Loucy (cell line): ENCODE results near the gene TENT4B.

Experiments
- H2AFZ ChIP-seq: fragments of 200-600 bp; sonication (generic); 2 replicates; pipeline ENCODE4 v1.6.0; 2016; ENCODE audit warnings: antibody characterized with exemption, mild to moderate bottlenecking, low read length, moderate library complexity
- H3F3A ChIP-seq: fragments of 200-600 bp; 2 replicates; pipeline ENCODE4 v1.6.0; 2016; ENCODE audit warnings: antibody characterized with exemption, low read depth, mild to moderate bottlenecking
- H3K27me3 ChIP-seq: fragments of 200-600 bp; sonication (generic); 2 replicates; pipeline ENCODE4 v1.6.1; 2014; ENCODE audit warnings: low read length, mild to moderate bottlenecking; ENCODE audit not compliant: insufficient read depth, poor library complexity, severe bottlenecking
- H3K36me3 ChIP-seq: fragments of 200-600 bp; sonication (generic); 2 replicates; pipeline ENCODE4 v1.6.1; 2016; ENCODE audit warnings: low read length; ENCODE audit not compliant: insufficient read depth
- H3K4me1 ChIP-seq: fragments of 200-600 bp; sonication (generic); 2 replicates; pipeline ENCODE4 v1.5.1; 2014; ENCODE audit warnings: low read length, mild to moderate bottlenecking; ENCODE audit not compliant: insufficient read depth, poor library complexity, severe bottlenecking
- H3K4me2 ChIP-seq: fragments of 200-600 bp; sonication (generic); 2 replicates; pipeline ENCODE4 v1.6.0; 2014; ENCODE audit warnings: antibody characterized with exemption, low read length, low read depth, mild to moderate bottlenecking; ENCODE audit not compliant: poor library complexity, severe bottlenecking
- H3K4me3 ChIP-seq: fragments of 200-600 bp; sonication (generic); 2 replicates; pipeline ENCODE4 v1.5.1; 2014; ENCODE audit warnings: low read length, mild to moderate bottlenecking, mixed read lengths; ENCODE audit not compliant: poor library complexity, severe bottlenecking
- H3K79me2 ChIP-seq: fragments of 200-600 bp; sonication (generic); 2 replicates; pipeline ENCODE4 v1.6.1; 2014; ENCODE audit warnings: low read length; ENCODE audit not compliant: insufficient read depth
- H3K9ac ChIP-seq: fragments of 200-600 bp; sonication (generic); 2 replicates; pipeline ENCODE4 v1.6.0; 2014; ENCODE audit warnings: mild to moderate bottlenecking, low read depth, low read length, moderate library complexity; ENCODE audit not compliant: poor library complexity, severe bottlenecking
- H3K9me2 ChIP-seq: fragments of 200-600 bp; sonication (generic); replicated peaks from 2 replicates; pipeline ENCODE4 v1.6.1; 2016; ENCODE audit warnings: low read depth, low read length, mixed read lengths
- H3K9me3 ChIP-seq: fragments of 200-600 bp; sonication (generic); 2 replicates; pipeline ENCODE4 v1.6.1; 2014; ENCODE audit warnings: mild to moderate bottlenecking, antibody characterized with exemption, low read length, low read depth; ENCODE audit not compliant: insufficient read depth
- H4K20me1 ChIP-seq: fragments of 200-600 bp; sonication (generic); 2 replicates; pipeline ENCODE4 v1.6.0; 2014; ENCODE audit warnings: antibody characterized with exemption, low read length, mild to moderate bottlenecking; ENCODE audit not compliant: insufficient read depth, poor library complexity, severe bottlenecking
- EZH2phosphoT487 ChIP-seq: fragments of 200-600 bp; IDR thresholded peaks from 2 replicates; pipeline ENCODE4 v1.6.1; 2018; ENCODE audit warnings: antibody characterized with exemption, mild to moderate bottlenecking, moderate library complexity, borderline replicate concordance
- TF ChIP-seq, protein P1 (sequence below): fragments of 200-600 bp; sonication (generic); conservative IDR thresholded peaks from 2 replicates; pipeline ENCODE4 v1.5.1; 2014; ENCODE audit warnings: mild to moderate bottlenecking, antibody characterized with exemption, low read length

Gene TENT4B

DNA sequence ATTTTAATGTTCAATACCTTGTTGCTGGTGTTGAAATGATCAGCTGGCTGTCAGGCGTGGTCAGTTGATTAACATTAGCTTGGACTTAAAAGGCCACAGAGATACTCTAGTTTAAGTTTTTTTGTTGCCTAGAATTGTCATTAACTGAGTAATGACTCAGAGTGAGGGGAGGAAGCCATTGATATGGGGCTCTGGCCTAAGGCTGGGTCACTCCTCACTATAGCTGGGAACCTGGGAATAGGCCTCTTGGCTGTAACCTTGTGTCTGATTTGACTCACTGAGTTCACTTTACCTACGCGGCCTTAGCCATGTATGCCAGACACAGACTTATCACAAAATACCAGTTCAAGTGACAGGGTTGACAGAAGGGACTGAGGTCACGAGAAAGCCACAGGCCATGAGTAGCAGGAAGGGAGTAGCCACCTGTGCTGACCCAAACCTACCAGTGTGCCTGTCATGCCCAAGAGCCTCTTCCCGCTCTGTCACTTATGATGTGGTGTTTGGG, 75.3 kb downstream of the TENT4B start:
- Histone ChIP-seq H3K9me2 (no peaks in the 10 kb centered on the region), H3K9me3 (no peaks in the 10 kb centered on the region), H3K79me2 (no peaks in the 10 kb centered on the region), H3K36me3 (peaks cover 42% of the 10 kb centered on the region; the same call in 1 of the 2 replicates), H3K9ac (no peak overlapping the region), H3K4me2 (no peak overlapping the region), H3K27me3 (no peaks in the 10 kb centered on the region), H2AFZ (no peak overlapping the region), H3K4me3 (no peak overlapping the region), H4K20me1 (no peaks in the 10 kb centered on the region), H3F3A (no peaks in the 10 kb centered on the region), H3K4me1 (no peaks in the 10 kb centered on the region)
- no peak for TF ChIP-seq EZH2phosphoT487
- TF ChIP-seq, protein P1, sequence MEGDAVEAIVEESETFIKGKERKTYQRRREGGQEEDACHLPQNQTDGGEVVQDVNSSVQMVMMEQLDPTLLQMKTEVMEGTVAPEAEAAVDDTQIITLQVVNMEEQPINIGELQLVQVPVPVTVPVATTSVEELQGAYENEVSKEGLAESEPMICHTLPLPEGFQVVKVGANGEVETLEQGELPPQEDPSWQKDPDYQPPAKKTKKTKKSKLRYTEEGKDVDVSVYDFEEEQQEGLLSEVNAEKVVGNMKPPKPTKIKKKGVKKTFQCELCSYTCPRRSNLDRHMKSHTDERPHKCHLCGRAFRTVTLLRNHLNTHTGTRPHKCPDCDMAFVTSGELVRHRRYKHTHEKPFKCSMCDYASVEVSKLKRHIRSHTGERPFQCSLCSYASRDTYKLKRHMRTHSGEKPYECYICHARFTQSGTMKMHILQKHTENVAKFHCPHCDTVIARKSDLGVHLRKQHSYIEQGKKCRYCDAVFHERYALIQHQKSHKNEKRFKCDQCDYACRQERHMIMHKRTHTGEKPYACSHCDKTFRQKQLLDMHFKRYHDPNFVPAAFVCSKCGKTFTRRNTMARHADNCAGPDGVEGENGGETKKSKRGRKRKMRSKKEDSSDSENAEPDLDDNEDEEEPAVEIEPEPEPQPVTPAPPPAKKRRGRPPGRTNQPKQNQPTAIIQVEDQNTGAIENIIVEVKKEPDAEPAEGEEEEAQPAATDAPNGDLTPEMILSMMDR = no peak

DNA sequence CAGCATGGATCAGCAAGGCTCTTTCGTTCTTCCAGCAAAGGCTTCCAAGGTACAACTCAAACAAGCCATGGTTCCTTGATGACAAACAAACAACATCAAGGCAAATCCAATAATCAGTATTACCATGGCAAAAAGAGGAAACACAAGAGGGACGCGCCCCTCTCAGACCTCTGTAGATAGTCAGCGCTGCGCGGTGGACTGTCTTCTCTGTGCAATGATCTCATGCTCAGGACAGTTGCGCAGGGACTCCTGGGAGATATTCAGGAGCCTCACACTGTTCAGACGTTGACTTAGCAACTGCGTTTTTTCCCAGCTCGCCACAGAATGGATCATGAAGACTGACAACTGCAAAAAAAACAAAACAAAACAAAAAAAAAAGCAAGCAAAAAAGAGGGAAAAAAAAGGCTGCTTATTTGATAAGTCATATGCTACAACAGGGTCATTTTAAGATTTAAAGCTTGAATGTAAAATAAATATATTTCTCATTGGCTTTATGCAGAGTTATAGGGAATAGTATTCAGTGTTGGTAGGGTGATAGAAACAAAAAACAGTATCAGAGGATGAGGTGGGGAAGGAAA, 76.1 kb downstream of the TENT4B start:
- peaks cover 37% of the 10 kb centered on the region; the same call in 1 of the 2 replicates for H3K36me3 ChIP-seq
- H4K20me1 ChIP-seq = no peaks in the 10 kb centered on the region

DNA sequence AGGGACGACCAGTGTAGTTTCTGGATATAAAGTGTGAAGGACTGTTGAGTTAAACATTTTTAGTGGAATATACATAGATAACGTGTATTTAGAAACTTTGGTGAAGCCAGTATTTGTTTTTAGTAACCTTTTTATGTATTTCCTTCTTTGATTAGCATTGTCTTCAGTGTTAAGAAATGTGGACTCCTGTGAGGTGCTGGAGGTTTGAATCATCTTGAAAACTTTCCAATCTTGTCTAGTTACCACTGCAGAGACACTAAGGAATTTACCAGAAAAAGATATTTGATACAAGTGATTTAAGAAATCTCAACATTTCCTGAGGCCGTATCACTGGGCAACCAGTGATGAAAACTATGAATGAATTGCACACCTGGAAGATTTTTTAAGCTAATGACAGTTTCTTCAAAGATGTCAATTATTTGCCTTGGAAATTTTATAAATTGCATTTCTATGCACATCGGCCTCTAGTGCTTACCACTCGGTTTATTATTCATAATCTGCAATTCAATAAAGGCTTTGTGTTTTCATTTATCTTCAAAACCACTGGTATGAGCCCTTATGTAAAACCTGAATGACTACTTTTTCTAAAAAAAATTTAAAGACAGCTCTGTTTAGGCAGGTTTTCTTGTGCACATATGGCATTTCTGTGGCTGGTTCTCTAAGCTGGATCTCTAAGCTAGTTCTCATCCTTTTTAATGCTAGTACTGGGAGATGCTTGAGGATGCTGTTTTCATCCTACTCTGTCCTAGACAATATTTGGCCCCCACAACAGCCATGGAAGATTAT, 81.9 kb downstream of the TENT4B start:
- Histone ChIP-seq H3K4me2 (no peak overlapping the region), H3K4me3 (no peak overlapping the region), H4K20me1 (no peaks in the 10 kb centered on the region), H2AFZ (no peak overlapping the region), H3K79me2 (no peaks in the 10 kb centered on the region), H3K9ac (no peak overlapping the region), H3K4me1 (no peaks in the 10 kb centered on the region), H3K27me3 (no peaks in the 10 kb centered on the region), H3K9me3 (no peaks in the 10 kb centered on the region), H3F3A (no peaks in the 10 kb centered on the region), H3K9me2 (no peaks in the 10 kb centered on the region), H3K36me3 (no peaks in the 10 kb centered on the region)
- TF ChIP-seq EZH2phosphoT487 = no peak
- TF ChIP-seq, protein P1 = no peak

More for the DNA sequence above, 76.1 kb downstream of the TENT4B start:
- Histone ChIP-seq H3K4me3 (no peak overlapping the region), H3K4me2 (no peak overlapping the region), H3K79me2 (no peaks in the 10 kb centered on the region), H3K9ac (no peak overlapping the region), H3F3A (no peaks in the 10 kb centered on the region), H3K9me3 (no peaks in the 10 kb centered on the region), H3K9me2 (no peaks in the 10 kb centered on the region), H3K27me3 (no peaks in the 10 kb centered on the region), H3K4me1 (no peaks in the 10 kb centered on the region), H2AFZ (no peak overlapping the region)
- TF ChIP-seq EZH2phosphoT487 = no peak
- TF ChIP-seq, protein P1 = no peak
